Measurements from ENCODE around the gene TPO.
"Not testable (repeated sequence)": the region's sequence is repeated elsewhere in the genome, so short reads cannot be mapped to it uniquely, and the experiment has no call there.

The TPO gene

GRCh38 chr2:1394709-1395408, 18.4 kb upstream of the TPO start:
- Mint-ChIP-seq H3K36me3 (no peaks in the 10 kb centered on the region), H3K27me3 (no peaks in the 10 kb centered on the region), H3K27ac (no peak overlapping the region), H3K9me3 (ENCODE audit: low read depth) (no peaks in the 10 kb centered on the region), H3K4me3 (no peak overlapping the region), H3K4me1 (ENCODE audit: low read depth) (peaks cover 3% of the 10 kb centered on the region)

DNA sequence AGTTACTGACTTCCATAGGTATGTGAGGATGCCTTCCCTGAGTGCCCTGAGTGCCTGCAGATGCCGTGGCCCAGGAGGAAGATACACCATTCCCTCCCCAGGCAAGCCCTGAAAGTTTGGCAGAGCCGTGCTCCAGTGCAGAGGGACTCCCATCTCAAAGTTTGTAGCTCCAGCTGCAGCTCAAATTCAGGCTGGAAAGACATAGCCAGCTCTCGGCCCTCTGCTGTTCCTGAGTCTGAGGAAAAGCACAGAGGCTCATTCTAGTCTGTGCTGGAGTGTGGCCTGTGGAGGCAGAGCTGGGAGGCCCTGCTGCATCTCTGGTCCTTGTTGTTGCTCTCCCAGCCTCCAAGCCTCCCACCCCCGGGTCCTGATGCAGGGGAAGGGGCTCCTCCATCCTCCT, 15.9 kb upstream of the TPO start:
- Mint-ChIP-seq H3K9me3 (ENCODE audit: low read depth) (no peaks in the 10 kb centered on the region), H3K4me3 (no peak overlapping the region), H3K36me3 (no peaks in the 10 kb centered on the region), H3K27ac (no peak overlapping the region), H3K4me1 (ENCODE audit: low read depth) (peaks cover 3% of the 10 kb centered on the region), H3K27me3 (no peaks in the 10 kb centered on the region)

DNA sequence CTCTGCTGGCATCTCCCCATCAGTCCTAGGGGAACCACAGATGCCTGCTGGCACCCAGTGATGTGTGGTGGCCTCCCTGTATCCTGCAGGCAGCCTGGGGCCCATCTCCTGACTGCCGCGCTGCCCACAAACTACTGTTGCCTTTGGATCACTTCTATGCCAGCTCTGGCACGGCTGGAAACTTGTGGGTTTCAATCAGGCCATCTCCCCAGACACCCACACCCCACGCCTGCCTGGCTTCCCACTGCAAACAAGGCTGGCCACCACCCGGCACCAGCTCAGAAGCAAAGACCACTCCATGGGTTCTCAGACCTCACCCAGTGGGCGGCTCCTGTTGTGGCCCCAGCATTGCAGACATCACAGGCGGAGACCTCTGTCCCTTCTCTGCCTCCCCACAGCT, 15.1 kb upstream of the TPO start:
- H3K9me3 Mint-ChIP-seq (ENCODE audit: low read depth) = no peaks in the 10 kb centered on the region
- peaks cover 3% of the 10 kb centered on the region for H3K4me1 Mint-ChIP-seq (ENCODE audit: low read depth)
- no peaks in the 10 kb centered on the region for H3K36me3 Mint-ChIP-seq
- no peak overlapping the region for H3K4me3 Mint-ChIP-seq
- H3K27me3 Mint-ChIP-seq = no peaks in the 10 kb centered on the region
- no peak overlapping the region for H3K27ac Mint-ChIP-seq

- Mint-ChIP-seq H3K4me1 (ENCODE audit: low read depth) (peaks cover 3% of the 10 kb centered on the region), H3K27me3 (no peaks in the 10 kb centered on the region), H3K4me3 (no peak overlapping the region), H3K9me3 (ENCODE audit: low read depth) (no peaks in the 10 kb centered on the region), H3K27ac (no peak overlapping the region), H3K36me3 (no peaks in the 10 kb centered on the region)
Measured at GRCh38 chr2:1400943-1401735, 12.1 kb upstream of the TPO start.

- H3K36me3 Mint-ChIP-seq = no peaks in the 10 kb centered on the region
- peaks cover 3% of the 10 kb centered on the region for H3K4me1 Mint-ChIP-seq (ENCODE audit: low read depth)
- no peaks in the 10 kb centered on the region for H3K27me3 Mint-ChIP-seq
- no peak overlapping the region for H3K4me3 Mint-ChIP-seq
- H3K27ac Mint-ChIP-seq = no peak overlapping the region
- H3K9me3 Mint-ChIP-seq (ENCODE audit: low read depth) = no peaks in the 10 kb centered on the region
Measured at GRCh38 chr2:1402064-1402463, 11.2 kb upstream of the TPO start.

- Mint-ChIP-seq H3K4me3 (no peak overlapping the region), H3K4me1 (ENCODE audit: low read depth) (peaks cover 3% of the 10 kb centered on the region), H3K36me3 (no peaks in the 10 kb centered on the region)
Measured at GRCh38 chr2:1403565-1403964, 9.7 kb upstream of the TPO start.

DNA sequence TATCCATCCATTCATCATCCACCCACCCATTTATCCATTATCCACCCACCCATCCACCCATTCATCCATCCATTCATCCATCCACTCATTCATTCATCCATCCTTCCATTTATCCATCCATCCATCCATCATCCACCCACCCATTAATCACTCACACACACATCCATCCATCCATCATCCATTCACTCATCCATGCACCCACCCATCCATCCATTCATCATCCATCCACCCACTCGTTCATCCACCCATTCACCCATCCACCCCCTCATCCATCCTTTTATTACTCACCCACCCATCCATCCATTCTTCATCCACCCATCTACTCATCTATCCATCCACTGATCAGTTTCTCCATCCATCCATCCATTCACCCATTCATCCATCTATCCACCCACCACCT, 8.1 kb upstream of the TPO start:
- Mint-ChIP-seq H3K4me3 (no peak overlapping the region), H3K27ac (no peak overlapping the region), H3K9me3 (ENCODE audit: low read depth) (no peaks in the 10 kb centered on the region), H3K36me3 (no peaks in the 10 kb centered on the region), H3K27me3 (no peaks in the 10 kb centered on the region), H3K4me1 (ENCODE audit: low read depth) (no peaks in the 10 kb centered on the region)

More at GRCh38 chr2:1403565-1403964, 9.7 kb upstream of the TPO start:
- Mint-ChIP-seq H3K27me3 (no peaks in the 10 kb centered on the region), H3K9me3 (ENCODE audit: low read depth) (no peaks in the 10 kb centered on the region), H3K27ac (no peak overlapping the region)

DNA sequence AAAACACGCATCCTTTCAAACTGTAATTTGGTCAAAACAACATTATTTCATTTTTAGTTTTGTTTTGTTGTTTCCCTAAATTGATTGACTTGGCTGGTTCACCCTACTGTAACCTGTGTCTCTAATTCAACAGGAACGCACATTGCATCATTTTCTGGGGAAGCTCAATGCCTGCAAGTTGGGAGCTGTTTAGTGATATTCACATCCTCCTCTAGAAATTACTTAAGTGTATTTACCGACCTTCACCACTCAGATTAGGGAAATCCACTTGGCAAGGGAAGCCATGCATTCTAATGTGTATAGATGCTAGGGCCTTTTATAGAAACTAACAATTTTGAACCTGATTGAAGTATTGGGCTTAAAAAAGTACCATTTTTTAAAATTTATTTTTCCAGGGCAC, 7.3 kb upstream of the TPO start:
- no peaks in the 10 kb centered on the region for H3K9me3 Mint-ChIP-seq (ENCODE audit: low read depth)
- no peak overlapping the region for H3K27ac Mint-ChIP-seq
- no peaks in the 10 kb centered on the region for H3K27me3 Mint-ChIP-seq
- H3K4me1 Mint-ChIP-seq (ENCODE audit: low read depth) = no peaks in the 10 kb centered on the region
- no peak overlapping the region for H3K4me3 Mint-ChIP-seq
- H3K36me3 Mint-ChIP-seq = no peaks in the 10 kb centered on the region

DNA sequence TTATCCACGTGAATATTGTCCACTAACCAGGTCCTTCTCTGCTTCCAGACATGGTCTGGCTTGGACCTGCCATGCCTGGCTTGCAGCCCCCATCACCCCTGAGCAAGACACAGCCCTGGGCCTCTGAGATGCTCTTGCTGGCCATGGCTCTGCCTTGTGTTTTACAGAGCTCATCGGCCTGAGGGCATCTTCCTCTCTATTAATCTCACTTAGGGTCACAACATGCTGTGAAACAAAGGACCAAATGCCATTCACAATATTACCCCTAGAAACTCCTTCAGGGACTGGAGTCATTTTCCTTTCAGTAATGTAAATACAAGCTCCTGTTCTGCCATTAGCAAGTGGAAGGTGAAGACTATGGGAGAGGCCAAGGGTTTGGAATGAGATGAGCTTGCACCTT, 6.8 kb upstream of the TPO start:
- no peaks in the 10 kb centered on the region for H3K27me3 Mint-ChIP-seq
- no peaks in the 10 kb centered on the region for H3K36me3 Mint-ChIP-seq
- H3K27ac Mint-ChIP-seq = no peak overlapping the region

GRCh38 chr2:1407950-1408675, 5.2 kb upstream of the TPO start:
- no peaks in the 10 kb centered on the region for H3K27me3 Mint-ChIP-seq
- H3K4me3 Mint-ChIP-seq = no peak overlapping the region
- no peak overlapping the region for H3K27ac Mint-ChIP-seq
- H3K4me1 Mint-ChIP-seq (ENCODE audit: low read depth) = no peaks in the 10 kb centered on the region
- H3K36me3 Mint-ChIP-seq = no peaks in the 10 kb centered on the region
- no peaks in the 10 kb centered on the region for H3K9me3 Mint-ChIP-seq (ENCODE audit: low read depth)

More for the DNA sequence above, 6.8 kb upstream of the TPO start:
- no peaks in the 10 kb centered on the region for H3K9me3 Mint-ChIP-seq (ENCODE audit: low read depth)
- no peaks in the 10 kb centered on the region for H3K4me1 Mint-ChIP-seq (ENCODE audit: low read depth)
- no peak overlapping the region for H3K4me3 Mint-ChIP-seq

- no peak overlapping the region for H3K4me3 Mint-ChIP-seq
- no peaks in the 10 kb centered on the region for H3K4me1 Mint-ChIP-seq (ENCODE audit: low read depth)
- no peak overlapping the region for H3K27ac Mint-ChIP-seq
- no peaks in the 10 kb centered on the region for H3K27me3 Mint-ChIP-seq
- no peaks in the 10 kb centered on the region for H3K9me3 Mint-ChIP-seq (ENCODE audit: low read depth)
- H3K36me3 Mint-ChIP-seq = no peaks in the 10 kb centered on the region
Measured at GRCh38 chr2:1414121-1414520, 858 bp downstream of the TPO start.

- H3K36me3 Mint-ChIP-seq; H3K4me3 Mint-ChIP-seq; H3K27me3 Mint-ChIP-seq; H3K9me3 Mint-ChIP-seq (ENCODE audit: low read depth); H3K27ac Mint-ChIP-seq; H3K4me1 Mint-ChIP-seq (ENCODE audit: low read depth): not testable (repeated sequence)
Measured at GRCh38 chr2:1414901-1415300, 1.6 kb downstream of the TPO start.

DNA sequence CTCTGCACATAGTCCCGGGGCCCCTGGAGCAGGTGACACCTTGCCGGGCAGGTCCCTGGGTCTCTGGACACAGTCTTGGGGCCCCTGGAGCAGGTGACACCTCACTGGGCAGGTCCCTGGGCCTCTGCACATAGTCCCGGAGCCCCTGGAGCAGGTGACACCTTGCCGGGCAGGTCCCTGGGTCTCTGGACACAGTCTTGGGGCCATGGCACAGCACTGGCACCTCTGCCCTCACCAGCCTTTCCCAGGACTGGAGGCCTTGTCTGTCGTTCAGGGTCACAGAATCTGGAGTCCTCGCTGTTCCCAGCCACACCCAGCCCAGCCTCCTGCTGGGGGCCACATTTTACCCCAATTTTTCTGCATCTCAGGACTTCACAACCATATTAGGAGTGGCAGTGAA, 2.2 kb downstream of the TPO start:
- Mint-ChIP-seq H3K4me1 (ENCODE audit: low read depth) (no peaks in the 10 kb centered on the region), H3K4me3 (no peak overlapping the region), H3K36me3 (no peaks in the 10 kb centered on the region), H3K27me3 (peaks cover under 1% of the 10 kb centered on the region), H3K9me3 (ENCODE audit: low read depth) (no peaks in the 10 kb centered on the region), H3K27ac (no peak overlapping the region)

GRCh38 chr2:1418566-1418965, 5.3 kb downstream of the TPO start:
- no peaks in the 10 kb centered on the region for H3K36me3 Mint-ChIP-seq
- no peak overlapping the region for H3K27ac Mint-ChIP-seq
- H3K4me3 Mint-ChIP-seq = no peak overlapping the region
- peaks cover 2% of the 10 kb centered on the region for H3K27me3 Mint-ChIP-seq
- no peaks in the 10 kb centered on the region for H3K9me3 Mint-ChIP-seq (ENCODE audit: low read depth)
- no peaks in the 10 kb centered on the region for H3K4me1 Mint-ChIP-seq (ENCODE audit: low read depth)

- H3K4me3 Mint-ChIP-seq = no peak overlapping the region
- H3K27me3 Mint-ChIP-seq = peaks cover 2% of the 10 kb centered on the region
- no peaks in the 10 kb centered on the region for H3K36me3 Mint-ChIP-seq
- no peaks in the 10 kb centered on the region for H3K9me3 Mint-ChIP-seq (ENCODE audit: low read depth)
- no peaks in the 10 kb centered on the region for H3K4me1 Mint-ChIP-seq (ENCODE audit: low read depth)
- H3K27ac Mint-ChIP-seq = no peak overlapping the region
Measured at GRCh38 chr2:1420746-1421480, 7.7 kb downstream of the TPO start.

Data from activated naive CD8-positive, alpha-beta T cell (primary cell).